Stimulated activated naive CD8-positive, alpha-beta T cell treated with anti-CD3 and anti-CD28 coated beads, Interleukin-15, Interleukin-2, amounts not matched to agents 100 U/mL and 50 U/mL, for 24 hours (primary cell): ENCODE measurements around the gene DONSON.
"Not testable (repeated sequence)": the region's sequence is repeated elsewhere in the genome, so short reads cannot be mapped to it uniquely, and the experiment has no call there.

ENCODE experiments used
- ATAC-seq: fragments of 150-1000 bp; cut with Tn5 transposase; one replicate; pipeline ENCODE4 v1.10.0; 2021
- DNase-seq: peaks from one replicate; pipeline ENCODE4 v3.0.0; 2021

Gene DONSON

GRCh38 chr21:33588485-33589335 is at the start of gene DONSON:
DONSON (minus strand) TSS chr21:33588684; CDS start chr21:33588641, 43 bp downstream.
- ATAC-seq (peak; percentile 97), DNase-seq (peak; percentile 94)

- no peak for ATAC-seq
These were observed 45.8 kb upstream of the DONSON start for GRCh38 chr21:33634254-33634653.

GRCh38 chr21:33626151-33626550 is 37.7 kb upstream of the DONSON start:
- ATAC-seq, result not testable (repeated sequence)

More at GRCh38 chr21:33634254-33634653, 45.8 kb upstream of the DONSON start:
- no peak for DNase-seq

GRCh38 chr21:33622253-33622652 is 33.8 kb upstream of the DONSON start:
- DNase-seq (no peak), ATAC-seq (no peak)

More at GRCh38 chr21:33626151-33626550, 37.7 kb upstream of the DONSON start:
- DNase-seq, result not testable (repeated sequence)

- DNase-seq (no peak), ATAC-seq (no peak)
These were observed 31.2 kb upstream of the DONSON start for GRCh38 chr21:33619726-33620125.

GRCh38 chr21:33618407-33618806 is 29.9 kb upstream of the DONSON start:
- ATAC-seq, result no peak

GRCh38 chr21:33617565-33617964 is 29.1 kb upstream of the DONSON start:
- not testable (repeated sequence) for DNase-seq, ATAC-seq

More at GRCh38 chr21:33618407-33618806, 29.9 kb upstream of the DONSON start:
- DNase-seq, result no peak

GRCh38 chr21:33611006-33611744 is 22.7 kb upstream of the DONSON start:
- DNase-seq (no peak), ATAC-seq (no peak)

- ATAC-seq (no peak), DNase-seq (no peak)
These were observed 20.1 kb upstream of the DONSON start for GRCh38 chr21:33608559-33608958.

- DNase-seq (no peak), ATAC-seq (no peak)
These were observed 9.6 kb upstream of the DONSON start for GRCh38 chr21:33598051-33598450.

- DNase-seq, result no peak
These were observed 546 bp downstream of the DONSON start for GRCh38 chr21:33587792-33588484.

GRCh38 chr21:33586927-33587326 is 1.6 kb downstream of the DONSON start:
- DNase-seq (no peak), ATAC-seq (no peak)

More at GRCh38 chr21:33587792-33588484, 546 bp downstream of the DONSON start:
- ATAC-seq, result no peak

- DNase-seq (no peak), ATAC-seq (no peak)
These were observed 4.0 kb downstream of the DONSON start for GRCh38 chr21:33584455-33584854.

GRCh38 chr21:33578959-33579542 is 9.4 kb downstream of the DONSON start:
- DNase-seq, result no peak
- peak; percentile 23 for ATAC-seq

- DNase-seq, result no peak
- ATAC-seq, result no peak
These were observed 10.3 kb downstream of the DONSON start for GRCh38 chr21:33578214-33578613.

- ATAC-seq, DNase-seq: not testable (repeated sequence)
These were observed 11.7 kb downstream of the DONSON start for GRCh38 chr21:33576741-33577141.

- ATAC-seq, result no peak
- no peak for DNase-seq
These were observed 16.1 kb downstream of the DONSON start for GRCh38 chr21:33572350-33572749.

GRCh38 chr21:33569991-33570390 is 18.5 kb downstream of the DONSON start:
- ATAC-seq (no peak), DNase-seq (no peak)

- no peak for DNase-seq
- ATAC-seq, result no peak
These were observed 20.0 kb downstream of the DONSON start for GRCh38 chr21:33568448-33568847.

GRCh38 chr21:33567914-33568313 is 20.6 kb downstream of the DONSON start:
- no peak for DNase-seq
- no peak for ATAC-seq

GRCh38 chr21:33566514-33566913 is 22.0 kb downstream of the DONSON start:
- DNase-seq (no peak), ATAC-seq (no peak)

GRCh38 chr21:33562389-33562788 is 26.1 kb downstream of the DONSON start:
- no peak for ATAC-seq
- no peak for DNase-seq
